Neutrophil (primary cell): ENCODE measurements around the gene PARD3.

Experiments
- H3K27ac ChIP-seq: fragments of 200-600 bp; sonication (generic); 2 replicates; pipeline ENCODE4 v1.5.1; 2016; ENCODE audit warnings: mild to moderate bottlenecking, moderate library complexity
- H3K27me3 ChIP-seq: fragments of 200-600 bp; sonication (generic); 2 replicates; pipeline ENCODE4 v1.6.0; 2016; ENCODE audit warnings: mild to moderate bottlenecking
- H3K36me3 ChIP-seq: fragments of 200-600 bp; sonication (generic); 2 replicates; pipeline ENCODE4 v1.5.1; 2017
- H3K4me1 ChIP-seq, 2 experiments: fragments of 200-600 bp in 1 of 2; sonication (generic) in 1 of 2; 1 replicate in 1 of 2; 2 replicates in 1 of 2; pipeline versions ENCODE4 v1.5.1 to v1.6.1; 2013 to 2016; ENCODE audit warnings: low read depth in 1 of 2, low read length in 1 of 2, mild to moderate bottlenecking in 1 of 2, moderate library complexity in 1 of 2; ENCODE audit not compliant: control insufficient read depth in 1 of 2, insufficient read depth in 1 of 2
- H3K4me3 ChIP-seq, 2 experiments: fragments of 200-600 bp in 1 of 2; sonication (generic) in 1 of 2; 1 replicate in 1 of 2; 2 replicates in 1 of 2; pipeline ENCODE4 v1.5.1; 2013 to 2016; ENCODE audit warnings: low read depth in 1 of 2, low read length in 1 of 2, mild to moderate bottlenecking in 1 of 2, moderate library complexity in 1 of 2
- H3K9me3 ChIP-seq: fragments of 200-600 bp; sonication (generic); 2 replicates; pipeline ENCODE4 v1.5.1; 2016
- CTCF ChIP-seq: fragments of 200-600 bp; sonication (generic); IDR thresholded peaks from 2 replicates; pipeline ENCODE4 v1.5.1; 2016; ENCODE audit warnings: antibody characterized with exemption

Gene PARD3

GRCh38 chr10:34494012-34494411 lies 321.1 kb downstream of the PARD3 start:
- H3K36me3 ChIP-seq: no peaks in the 10 kb centered on the region
- H3K9me3 ChIP-seq: no peaks in the 10 kb centered on the region
- no peaks in the 10 kb centered on the region for H3K27me3 ChIP-seq
- no peak overlapping the region for H3K27ac ChIP-seq
- H3K4me3 ChIP-seq: no peak overlapping the region
- no peak for TF ChIP-seq CTCF
- no peaks in the 10 kb centered on the region for H3K4me1 ChIP-seq

- Histone ChIP-seq H3K27me3 (no peaks in the 10 kb centered on the region), H3K4me1 (no peaks in the 10 kb centered on the region), H3K9me3 (no peaks in the 10 kb centered on the region), H3K27ac (no peak overlapping the region), H3K36me3 (no peaks in the 10 kb centered on the region), H3K4me3 (no peak overlapping the region)
- TF ChIP-seq CTCF: no peak
These were observed 323.0 kb downstream of the PARD3 start for GRCh38 chr10:34492081-34492480.

GRCh38 chr10:34491678-34492077 lies 323.4 kb downstream of the PARD3 start:
- TF ChIP-seq CTCF: no peak
- H3K27ac ChIP-seq: no peak overlapping the region
- no peaks in the 10 kb centered on the region for H3K9me3 ChIP-seq
- no peak overlapping the region for H3K4me3 ChIP-seq
- no peaks in the 10 kb centered on the region for H3K4me1 ChIP-seq
- no peaks in the 10 kb centered on the region for H3K36me3 ChIP-seq
- no peaks in the 10 kb centered on the region for H3K27me3 ChIP-seq

- no peaks in the 10 kb centered on the region for H3K36me3 ChIP-seq
- no peaks in the 10 kb centered on the region for H3K27me3 ChIP-seq
- H3K27ac ChIP-seq: no peak overlapping the region
- no peaks in the 10 kb centered on the region for H3K4me1 ChIP-seq
- no peak overlapping the region for H3K4me3 ChIP-seq
- H3K9me3 ChIP-seq: no peaks in the 10 kb centered on the region
- no peak for TF ChIP-seq CTCF
These were observed 324.9 kb downstream of the PARD3 start for GRCh38 chr10:34489973-34490745.

GRCh38 chr10:34489411-34489810 lies 325.7 kb downstream of the PARD3 start:
- no peaks in the 10 kb centered on the region for H3K27me3 ChIP-seq
- H3K36me3 ChIP-seq: no peaks in the 10 kb centered on the region
- TF ChIP-seq CTCF: no peak
- H3K27ac ChIP-seq: no peak overlapping the region
- no peaks in the 10 kb centered on the region for H3K4me1 ChIP-seq
- H3K4me3 ChIP-seq: no peak overlapping the region
- H3K9me3 ChIP-seq: no peaks in the 10 kb centered on the region
